ENCODE measurements around the gene EIF5A. TPM values are rescaled to one million over a fixed set of nuclear protein-coding genes. Genes with fewer than 3 reads are reported as not detected.

Gene EIF5A
- total and polyA plus RNA-seq, 2 of the 8 experiments (the other 6 are each of a cell fraction or from before 2014, with no cell fraction given), result 717 to 1,172 TPM

GRCh38 chr17:7311110-7311705 is 3.8 kb downstream of the EIF5A start (continued):
- TF ChIP-seq CHD7 (IDR thresholded peaks at IDR 0.05; ENCODE audit: insufficient replicate concordance, low read length) (no peak), POLR2A (IDR thresholded peaks at IDR 0.05; ENCODE audit: control extremely low read depth in 1 of 2, low read depth in 2 of 2, low read length in 2 of 2) (peak in 1 of 2 experiments; percentile 33; a peak in 1 of 3 replicates), RBBP5 (IDR thresholded peaks at IDR 0.05; ENCODE audit: borderline replicate concordance, low read depth, low read length) (no peak), E2F6 (IDR thresholded peaks at IDR 0.05) (no peak), RNF2 (IDR thresholded peaks at IDR 0.05; ENCODE audit: borderline replicate concordance, low read depth, low read length, missing control alignments, poor library complexity, severe bottlenecking) (no peak)

Data from H1 (cell line).